GOT3 (cell line): Measurements from ENCODE around the gene MLH3.

Source experiments
- DNase-seq: peaks from one replicate; lab custom pipeline; 2025; ENCODE audit warnings: mixed read lengths; lab: John Stamatoyannopoulos, UW

MLH3 gene

GRCh38 chr14:74965486-74966153, 85.6 kb downstream of the MLH3 start:
- DNase-seq, result no peak

- no peak for DNase-seq
These were observed 86.3 kb downstream of the MLH3 start for GRCh38 chr14:74964787-74965485.
